BLaER1 treated with 17β-estradiol and CSF1 and Interleukin-3, amounts not matched to agents 10 nM and 100 nM (cell line): ENCODE data around the gene TSPYL1.
"Not testable (repeated sequence)": the region's sequence is repeated elsewhere in the genome, so short reads cannot be mapped to it uniquely, and the experiment has no call there.

Experiments
- H3K27ac ChIP-seq, 11 experiments: shearing (Covaris generic); formaldehyde crosslinking; 2 replicates each; pipeline ENCODE4 v1.8.1; 2022
- H3K27me3 ChIP-seq, 11 experiments: shearing (Covaris generic); formaldehyde crosslinking; 2 replicates each; pipeline ENCODE4 v1.8.1; 2022
- H3K36me3 ChIP-seq, 11 experiments: shearing (Covaris generic); formaldehyde crosslinking; 2 replicates each; pipeline ENCODE4 v1.8.1; 2022
- H3K4me1 ChIP-seq, 10 experiments: shearing (Covaris generic); formaldehyde crosslinking; 2 replicates each; pipeline ENCODE4 v1.8.1; 2022
- H3K4me2 ChIP-seq, 11 experiments: shearing (Covaris generic); formaldehyde crosslinking; 2 replicates each; pipeline ENCODE4 v1.8.1; 2022
- H3K4me3 ChIP-seq, 10 experiments: shearing (Covaris generic); formaldehyde crosslinking; 2 replicates each; pipeline ENCODE4 v1.8.1; 2022
- H3K9ac ChIP-seq, 11 experiments: shearing (Covaris generic); formaldehyde crosslinking; 2 replicates each; pipeline ENCODE4 v1.8.1; 2022
- H3K9me3 ChIP-seq, 11 experiments: shearing (Covaris generic); formaldehyde crosslinking; replicated peaks in 1 of 11; 2 replicates each; pipeline ENCODE4 v1.8.1; 2022
- H4K20me1 ChIP-seq, 11 experiments: shearing (Covaris generic); formaldehyde crosslinking; 2 replicates each; pipeline ENCODE4 v1.8.1; 2022
- Cebpa-rat ChIP-seq, 11 experiments: shearing (Covaris generic); IDR thresholded peaks; 2 replicates each; pipeline ENCODE4 v1.8.1; 2022

The TSPYL1 gene

GRCh38 chr6:116279232-116280160 lies at the start of gene TSPYL1:
Gene TSPYL1 (minus strand): TSS chr6:116279930. CDS start chr6:116279830, 100 bp downstream.
- no peaks in the 10 kb centered on the region for H3K9me3 ChIP-seq
- peak within 1 kb of the TSS; percentile 91 to 98 (median 96) for H3K9ac ChIP-seq
- TF ChIP-seq Cebpa-rat (IDR thresholded peaks at IDR 0.05), result no peak
- H4K20me1 ChIP-seq, result peaks cover 41 to 48% (median 46%) of the 10 kb centered on the region in 11 experiments; a peak in 21 of 22 replicates
- H3K4me3 ChIP-seq, result peak within 1 kb of the TSS; percentile 72 to 97 (median 91)
- peak within 1 kb of the TSS; percentile 85 to 97 (median 96) for H3K27ac ChIP-seq
- H3K4me1 ChIP-seq, result peaks cover 42 to 64% (median 51%) of the 10 kb centered on the region in 10 experiments
- H3K27me3 ChIP-seq, result no peaks in the 10 kb centered on the region
- peaks cover 2 to 42% (median 17%) of the 10 kb centered on the region in 11 experiments; a peak in 21 of 22 replicates for H3K36me3 ChIP-seq
- peak within 1 kb of the TSS; percentile 84 to 100 (median 97) for H3K4me2 ChIP-seq

DNA sequence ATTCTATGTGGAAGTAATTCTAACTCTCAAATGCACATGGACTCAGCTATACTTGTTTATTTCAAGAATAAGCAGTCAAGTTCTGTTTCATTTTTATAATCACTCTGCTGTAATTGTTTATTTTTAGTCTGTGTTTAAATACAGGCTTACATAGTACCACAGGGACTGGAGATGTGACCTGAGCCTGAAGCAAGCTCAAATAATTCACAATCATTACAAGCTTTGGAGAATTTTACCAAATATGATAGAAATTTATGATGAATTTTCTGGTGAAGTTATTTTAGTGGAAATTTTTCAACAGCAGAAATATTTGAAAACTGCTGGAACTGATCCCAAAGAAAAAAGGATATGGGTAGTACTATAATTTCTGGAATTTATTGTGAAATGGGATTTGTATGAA lies 49.4 kb upstream of the TSPYL1 start:
- no peaks in the 10 kb centered on the region for H4K20me1 ChIP-seq
- H3K9ac ChIP-seq, result no peak overlapping the region
- H3K9me3 ChIP-seq, result peaks cover 0 to 11% (median 0%) of the 10 kb centered on the region in 11 experiments; a peak in 4 of 22 replicates
- H3K27ac ChIP-seq, result no peak overlapping the region
- no peaks in the 10 kb centered on the region for H3K27me3 ChIP-seq
- H3K4me3 ChIP-seq, result no peak overlapping the region
- peaks cover 0 to 18% (median 0%) of the 10 kb centered on the region in 10 experiments; a peak in 6 of 20 replicates for H3K4me1 ChIP-seq
- H3K4me2 ChIP-seq, result no peak overlapping the region
- no peak for TF ChIP-seq Cebpa-rat (IDR thresholded peaks at IDR 0.05)
- no peaks in the 10 kb centered on the region for H3K36me3 ChIP-seq

- H4K20me1 ChIP-seq, result no peaks in the 10 kb centered on the region
- no peak for TF ChIP-seq Cebpa-rat (IDR thresholded peaks at IDR 0.05)
- H3K27ac ChIP-seq, result no peak overlapping the region
- no peaks in the 10 kb centered on the region for H3K27me3 ChIP-seq
- H3K9ac ChIP-seq, result no peak overlapping the region
- no peaks in the 10 kb centered on the region for H3K36me3 ChIP-seq
- peak overlapping the region in 1 of 11 experiments; percentile 24; a peak in 1 of 22 replicates for H3K4me2 ChIP-seq
- H3K4me3 ChIP-seq, result no peak overlapping the region
- H3K4me1 ChIP-seq, result peaks cover 0 to 14% (median 0%) of the 10 kb centered on the region in 10 experiments; a peak in 1 of 20 replicates
- H3K9me3 ChIP-seq, result peaks cover 0 to 8% (median 0%) of the 10 kb centered on the region in 11 experiments; a peak in 4 of 22 replicates
These were observed 48.8 kb upstream of the TSPYL1 start for GRCh38 chr6:116328528-116328903.

GRCh38 chr6:116327803-116328527 lies 48.2 kb upstream of the TSPYL1 start:
- Histone ChIP-seq H3K4me2 (peak overlapping the region in 1 of 11 experiments; percentile 24; a peak in 1 of 22 replicates), H3K4me1 (peaks cover 0 to 14% (median 0%) of the 10 kb centered on the region in 10 experiments; a peak in 1 of 20 replicates), H3K4me3 (no peak overlapping the region), H3K27ac (no peak overlapping the region), H3K9me3 (peaks cover 0 to 2% (median 0%) of the 10 kb centered on the region in 11 experiments; a peak in 3 of 22 replicates), H4K20me1 (no peaks in the 10 kb centered on the region), H3K27me3 (no peaks in the 10 kb centered on the region), H3K36me3 (no peaks in the 10 kb centered on the region), H3K9ac (no peak overlapping the region)
- no peak for TF ChIP-seq Cebpa-rat (IDR thresholded peaks at IDR 0.05)

- H3K9me3 ChIP-seq, result no peaks in the 10 kb centered on the region
- TF ChIP-seq Cebpa-rat (IDR thresholded peaks at IDR 0.05), result no peak
- no peak overlapping the region for H3K9ac ChIP-seq
- H3K36me3 ChIP-seq, result no peaks in the 10 kb centered on the region
- H3K4me1 ChIP-seq, result peaks cover 0 to 14% (median 0%) of the 10 kb centered on the region in 10 experiments; a peak in 1 of 20 replicates
- no peak overlapping the region for H3K4me3 ChIP-seq
- H3K4me2 ChIP-seq, result no peak overlapping the region
- H4K20me1 ChIP-seq, result no peaks in the 10 kb centered on the region
- H3K27me3 ChIP-seq, result no peaks in the 10 kb centered on the region
- H3K27ac ChIP-seq, result no peak overlapping the region
These were observed 47.3 kb upstream of the TSPYL1 start for GRCh38 chr6:116326996-116327395.

GRCh38 chr6:116326181-116326671 lies 46.5 kb upstream of the TSPYL1 start:
- H3K4me2 ChIP-seq, result no peak overlapping the region

DNA sequence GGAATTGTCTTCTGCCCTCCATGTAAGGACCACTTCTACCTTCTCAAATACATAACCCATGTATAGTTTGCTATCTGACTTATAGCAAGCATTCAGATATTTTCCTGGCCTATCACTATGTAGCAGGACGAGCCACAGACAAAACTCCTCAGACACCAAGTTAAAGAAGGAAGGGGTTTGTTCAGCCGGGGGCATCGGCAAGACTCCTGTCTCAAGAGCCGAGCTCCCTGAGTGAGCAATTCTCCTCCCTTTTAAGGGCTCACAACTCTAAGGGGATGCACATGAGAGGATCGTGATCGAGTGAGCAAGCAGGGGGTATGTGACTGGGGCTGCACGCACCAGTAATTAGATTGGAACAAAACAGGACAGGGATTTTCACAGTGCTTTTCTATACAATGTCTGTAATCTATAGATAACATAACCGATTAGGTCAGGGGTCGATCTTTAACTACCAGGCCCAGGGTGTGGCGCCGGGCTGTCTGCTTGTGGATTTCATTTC lies 46.0 kb upstream of the TSPYL1 start:
- not testable (repeated sequence) for H3K4me2 ChIP-seq, H3K4me3 ChIP-seq, H4K20me1 ChIP-seq, H3K9ac ChIP-seq, H3K9me3 ChIP-seq, H3K27me3 ChIP-seq, H3K36me3 ChIP-seq, H3K27ac ChIP-seq
- H3K4me1 ChIP-seq, result peaks cover 0 to 14% (median 0%) of the 10 kb centered on the region in 10 experiments; a peak in 1 of 20 replicates

More at GRCh38 chr6:116326181-116326671, 46.5 kb upstream of the TSPYL1 start:
- H4K20me1 ChIP-seq, result no peaks in the 10 kb centered on the region
- no peak for TF ChIP-seq Cebpa-rat (IDR thresholded peaks at IDR 0.05)
- no peak overlapping the region for H3K9ac ChIP-seq
- peaks cover 0 to 14% (median 0%) of the 10 kb centered on the region in 10 experiments; a peak in 1 of 20 replicates for H3K4me1 ChIP-seq
- no peak overlapping the region for H3K27ac ChIP-seq
- H3K27me3 ChIP-seq, result no peaks in the 10 kb centered on the region
- no peak overlapping the region for H3K4me3 ChIP-seq
- no peaks in the 10 kb centered on the region for H3K9me3 ChIP-seq
- no peaks in the 10 kb centered on the region for H3K36me3 ChIP-seq

GRCh38 chr6:116323863-116324262 lies 44.1 kb upstream of the TSPYL1 start:
- Histone ChIP-seq H3K4me2 (no peak overlapping the region), H3K4me3 (no peak overlapping the region), H3K27ac (no peak overlapping the region), H3K4me1 (peaks cover 0 to 14% (median 0%) of the 10 kb centered on the region in 10 experiments; a peak in 1 of 20 replicates), H3K9ac (no peak overlapping the region), H4K20me1 (no peaks in the 10 kb centered on the region), H3K36me3 (no peaks in the 10 kb centered on the region), H3K27me3 (no peaks in the 10 kb centered on the region), H3K9me3 (no peaks in the 10 kb centered on the region)
- TF ChIP-seq Cebpa-rat (IDR thresholded peaks at IDR 0.05), result no peak

DNA sequence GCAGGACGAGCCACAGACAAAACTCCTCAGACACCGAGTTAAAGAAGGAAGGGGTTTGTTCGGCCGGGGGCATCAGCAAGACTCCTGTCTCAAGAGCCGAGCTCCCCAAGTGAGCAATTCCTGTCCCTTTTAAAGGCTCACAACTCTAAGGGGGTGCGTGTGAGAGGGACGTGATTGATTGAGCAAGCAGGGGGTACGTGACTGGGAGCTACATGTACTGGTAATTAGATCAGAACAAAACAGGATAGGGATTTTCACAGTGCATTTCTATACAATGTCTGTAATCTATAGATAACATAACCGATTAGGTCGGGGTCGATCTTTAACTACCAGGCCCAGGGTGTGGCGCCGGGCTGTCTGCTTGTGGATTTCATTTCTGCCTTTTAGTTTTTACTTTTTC lies 42.2 kb upstream of the TSPYL1 start:
- not testable (repeated sequence) for H3K4me2 ChIP-seq, H3K4me3 ChIP-seq, H3K9ac ChIP-seq, H3K36me3 ChIP-seq, H3K9me3 ChIP-seq, H3K27me3 ChIP-seq, H4K20me1 ChIP-seq, H3K27ac ChIP-seq
- peaks cover 0 to 10% (median 0%) of the 10 kb centered on the region in 10 experiments; a peak in 6 of 20 replicates for H3K4me1 ChIP-seq
